ENCODE measurements around the gene COLEC12.
A peak's percentile ranks its signal among the peaks of the same experiment; 100 is the strongest.

COLEC12 gene

DNA sequence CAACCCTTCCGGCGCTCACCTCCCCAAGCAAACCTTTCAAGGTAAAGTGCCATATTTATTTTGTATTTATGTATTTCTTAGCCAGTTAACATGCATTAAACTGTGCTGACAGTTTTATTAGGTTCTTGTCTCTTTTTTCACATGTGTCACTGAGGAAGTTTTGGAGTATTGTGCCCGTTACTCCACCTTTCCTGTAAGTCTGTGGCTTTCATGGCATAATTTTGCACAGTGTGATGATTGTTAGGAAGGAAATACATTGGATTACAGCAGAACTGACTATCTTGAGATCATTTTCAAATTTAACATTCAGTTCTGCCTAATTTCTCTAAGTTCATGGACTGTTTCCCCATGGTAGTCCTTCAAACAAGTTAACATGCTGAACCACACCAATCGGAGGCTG is 67.7 kb downstream of the COLEC12 start:
- DNase-seq (ENCODE audit: low spot score), result no peak
- H3K4me3 ChIP-seq, result no peak overlapping the region
- TF ChIP-seq, protein P1, sequence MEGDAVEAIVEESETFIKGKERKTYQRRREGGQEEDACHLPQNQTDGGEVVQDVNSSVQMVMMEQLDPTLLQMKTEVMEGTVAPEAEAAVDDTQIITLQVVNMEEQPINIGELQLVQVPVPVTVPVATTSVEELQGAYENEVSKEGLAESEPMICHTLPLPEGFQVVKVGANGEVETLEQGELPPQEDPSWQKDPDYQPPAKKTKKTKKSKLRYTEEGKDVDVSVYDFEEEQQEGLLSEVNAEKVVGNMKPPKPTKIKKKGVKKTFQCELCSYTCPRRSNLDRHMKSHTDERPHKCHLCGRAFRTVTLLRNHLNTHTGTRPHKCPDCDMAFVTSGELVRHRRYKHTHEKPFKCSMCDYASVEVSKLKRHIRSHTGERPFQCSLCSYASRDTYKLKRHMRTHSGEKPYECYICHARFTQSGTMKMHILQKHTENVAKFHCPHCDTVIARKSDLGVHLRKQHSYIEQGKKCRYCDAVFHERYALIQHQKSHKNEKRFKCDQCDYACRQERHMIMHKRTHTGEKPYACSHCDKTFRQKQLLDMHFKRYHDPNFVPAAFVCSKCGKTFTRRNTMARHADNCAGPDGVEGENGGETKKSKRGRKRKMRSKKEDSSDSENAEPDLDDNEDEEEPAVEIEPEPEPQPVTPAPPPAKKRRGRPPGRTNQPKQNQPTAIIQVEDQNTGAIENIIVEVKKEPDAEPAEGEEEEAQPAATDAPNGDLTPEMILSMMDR (IDR thresholded peaks at IDR 0.05), result no peak
- H3K27ac ChIP-seq, result peak overlapping the region in 1 of 2 donors; percentile 56

DNA sequence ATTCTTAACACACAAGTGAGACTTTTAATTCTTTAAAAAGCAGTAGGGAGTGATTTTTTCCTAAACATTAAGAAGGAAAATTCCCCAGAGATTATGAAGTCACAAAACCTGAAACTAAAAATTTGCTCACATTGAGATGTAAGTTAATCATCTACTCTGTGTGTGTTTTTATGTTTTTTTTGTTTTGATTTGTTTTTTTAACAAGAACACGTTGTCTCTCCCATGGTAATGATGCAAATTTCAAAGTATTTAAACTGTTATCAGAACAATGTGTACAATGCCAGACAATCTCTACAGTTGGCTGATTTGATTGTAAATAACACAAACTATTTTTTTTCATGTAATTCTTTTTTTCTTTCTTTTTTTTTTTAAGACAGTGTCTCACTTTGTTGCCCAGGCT is 71.5 kb downstream of the COLEC12 start:
- TF ChIP-seq, protein P1 (IDR thresholded peaks at IDR 0.05), result no peak
- no peak overlapping the region for H3K27ac ChIP-seq
- DNase-seq (ENCODE audit: low spot score), result no peak
- no peak overlapping the region for H3K4me3 ChIP-seq

DNA sequence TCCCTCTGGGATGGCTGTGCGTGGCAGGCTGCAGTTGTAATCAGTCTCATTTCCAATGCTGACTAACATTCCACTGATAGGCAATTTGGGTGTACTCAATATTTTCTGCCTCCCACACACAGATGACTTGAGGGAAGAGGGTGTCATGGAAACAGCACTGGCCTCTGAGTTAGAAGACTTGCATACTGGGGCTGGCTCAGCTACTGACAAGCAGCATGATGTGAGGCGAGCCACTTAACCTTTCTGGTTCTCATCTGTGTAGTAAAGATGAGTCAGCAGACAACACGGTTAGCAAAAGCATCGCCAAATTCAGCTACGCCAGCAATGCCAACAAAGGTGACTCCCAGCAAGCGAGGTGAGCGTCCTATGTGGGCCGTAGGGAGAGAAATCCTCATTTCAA is 73.5 kb downstream of the COLEC12 start:
- H3K27ac ChIP-seq, result peak overlapping the region in 1 of 2 donors; percentile 35
- DNase-seq (ENCODE audit: low spot score), result no peak
- no peak overlapping the region for H3K4me3 ChIP-seq
- TF ChIP-seq, protein P1 (IDR thresholded peaks at IDR 0.05), result no peak

DNA sequence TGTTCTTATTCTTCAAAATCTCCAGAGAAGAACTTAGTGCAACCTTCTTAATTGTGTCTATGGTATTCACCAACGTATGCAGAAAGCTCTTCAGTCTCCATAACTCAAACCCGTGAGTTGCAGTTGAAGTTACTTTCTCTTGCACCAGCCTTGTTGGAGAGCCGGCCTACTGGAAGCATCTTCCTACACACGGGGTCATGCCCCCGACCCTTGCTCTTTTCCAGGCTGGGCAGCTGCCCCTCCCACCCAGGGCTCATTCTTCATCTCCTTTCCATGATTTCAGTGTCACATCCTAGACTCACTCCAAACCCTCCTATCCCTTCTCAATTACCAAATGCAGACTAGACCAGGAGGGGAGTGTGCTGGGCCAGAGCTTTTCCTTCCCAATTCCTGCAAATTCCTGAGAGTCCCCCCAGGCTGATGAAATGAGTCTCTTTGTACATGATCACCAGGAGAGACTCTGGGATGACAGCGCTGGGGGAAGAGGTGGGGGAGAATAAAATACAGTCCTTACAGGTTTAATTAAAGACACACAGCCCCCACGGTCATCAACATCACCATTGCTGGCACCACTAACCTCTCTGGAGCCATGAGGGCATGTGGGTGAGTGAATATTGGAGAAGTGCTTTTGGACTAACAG is 75.3 kb downstream of the COLEC12 start:
- H3K27ac ChIP-seq, result peak overlapping the region in 1 of 2 donors; percentile 22
- TF ChIP-seq, protein P1 (IDR thresholded peaks at IDR 0.05), result no peak

DNA sequence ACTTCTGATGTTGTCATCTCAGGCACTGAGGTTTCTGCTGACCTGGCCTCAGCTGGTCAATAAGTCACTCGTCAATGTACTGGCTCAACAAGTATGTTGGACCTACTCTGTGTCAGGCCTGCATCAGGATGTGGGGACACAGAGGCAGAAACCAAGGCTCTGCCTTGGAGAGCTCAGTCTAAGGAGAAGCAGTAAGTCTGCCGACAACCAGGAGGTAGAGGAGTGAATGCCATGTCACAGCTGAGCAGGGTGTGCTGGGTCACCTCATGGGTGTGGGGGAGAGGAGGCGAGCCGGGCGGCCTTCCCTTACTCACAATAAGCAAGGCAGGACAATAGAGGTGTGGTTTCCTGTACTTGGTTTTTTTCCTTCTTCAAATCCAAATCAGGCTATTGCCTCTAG is 75.8 kb downstream of the COLEC12 start:
- Histone ChIP-seq H3K4me3 (no peak overlapping the region), H3K27ac (peak overlapping the region in 1 of 2 donors; percentile 68)
- DNase-seq (ENCODE audit: low spot score), result no peak
- TF ChIP-seq, protein P1 (IDR thresholded peaks at IDR 0.05), result no peak

More for the DNA sequence above, 75.3 kb downstream of the COLEC12 start:
- no peak overlapping the region for H3K4me3 ChIP-seq
- no peak for DNase-seq (ENCODE audit: low spot score)

DNA sequence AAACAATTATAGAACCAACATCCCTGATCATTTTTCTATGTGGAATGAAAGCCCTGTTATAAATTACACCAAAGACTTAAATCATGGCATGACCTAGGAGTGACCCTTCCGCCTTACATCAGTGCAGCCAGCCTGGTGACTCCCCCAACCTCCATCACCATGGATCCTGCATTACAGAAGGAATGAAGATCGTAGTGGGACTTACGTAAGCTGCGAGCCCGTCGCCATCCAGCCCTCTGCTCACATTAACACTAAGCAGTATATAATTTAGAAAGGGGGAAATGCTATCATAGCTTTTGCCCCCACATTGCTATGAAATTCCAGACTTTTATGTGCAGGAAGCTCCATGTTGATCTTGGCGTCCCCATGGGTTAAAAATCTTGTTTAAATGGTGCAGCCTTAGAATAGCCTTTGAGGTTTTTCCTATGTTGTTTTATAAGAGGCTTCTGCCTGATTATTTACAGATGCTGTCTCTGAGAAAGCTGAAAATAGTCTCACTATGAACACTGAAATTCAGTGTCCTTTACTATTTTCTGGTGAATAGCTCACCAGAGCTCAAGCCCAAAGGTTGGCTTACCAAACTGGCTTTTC is 76.3 kb downstream of the COLEC12 start:
- no peak overlapping the region for H3K4me3 ChIP-seq
- no peak for DNase-seq (ENCODE audit: low spot score)
- peak overlapping the region in 1 of 2 donors; percentile 68 for H3K27ac ChIP-seq
- TF ChIP-seq, protein P1 (IDR thresholded peaks at IDR 0.05), result no peak

DNA sequence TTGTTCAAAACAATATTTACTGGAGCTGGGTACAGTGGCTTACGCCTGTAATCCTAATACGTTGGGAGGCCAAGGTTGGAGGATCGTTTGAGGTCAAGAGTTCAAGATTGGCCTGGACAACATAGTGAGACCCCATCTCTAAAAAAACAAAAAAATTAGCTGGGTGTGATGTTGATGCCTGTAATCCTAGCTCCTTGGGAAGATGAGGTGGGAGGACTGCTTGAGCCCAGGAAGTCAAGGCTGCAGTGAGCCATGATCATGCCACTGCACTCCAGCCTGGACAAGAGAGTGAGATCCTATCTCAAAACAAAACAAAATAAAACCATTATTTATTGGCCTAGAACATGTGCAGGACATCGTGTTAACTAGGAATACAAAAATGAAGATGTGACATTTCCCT is 77.5 kb downstream of the COLEC12 start:
- no peak overlapping the region for H3K4me3 ChIP-seq
- TF ChIP-seq, protein P1 (IDR thresholded peaks at IDR 0.05), result no peak
- DNase-seq (ENCODE audit: low spot score), result no peak
- no peak overlapping the region for H3K27ac ChIP-seq

Data from coronary artery (tissue), 2 donors.